Limb (tissue), 2 donors: Measurements from ENCODE around the gene ZBTB7C.
A peak's percentile ranks its signal among the peaks of the same experiment; 100 is the strongest.

Experiments
- DNase-seq, 2 donors: peaks; one replicate each; pipeline ENCODE4 v3.0.0-alpha.2; 2016; ENCODE audit errors: extremely low spot score in 2 of 2

ZBTB7C gene

DNA sequence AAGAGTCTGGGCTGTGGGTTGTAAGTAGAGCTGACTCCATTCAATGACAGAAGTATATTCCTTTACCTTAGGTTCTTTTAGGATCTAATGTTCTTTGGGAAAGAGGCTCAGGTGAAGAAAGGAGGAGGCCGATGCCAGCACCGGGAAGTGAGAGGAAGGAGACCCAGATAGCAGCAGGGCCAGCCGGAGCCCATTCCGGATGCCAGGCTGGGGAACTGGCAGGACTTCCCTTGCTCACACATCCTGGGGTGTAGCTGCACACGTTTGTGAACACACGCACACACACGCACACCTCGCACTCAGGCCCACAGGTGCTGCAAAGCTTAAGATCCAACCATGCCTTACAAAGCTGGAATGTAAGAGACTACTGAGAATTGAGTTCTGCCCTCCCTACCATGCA lies 383.0 kb downstream of the ZBTB7C start:
- DNase-seq = no peak

DNA sequence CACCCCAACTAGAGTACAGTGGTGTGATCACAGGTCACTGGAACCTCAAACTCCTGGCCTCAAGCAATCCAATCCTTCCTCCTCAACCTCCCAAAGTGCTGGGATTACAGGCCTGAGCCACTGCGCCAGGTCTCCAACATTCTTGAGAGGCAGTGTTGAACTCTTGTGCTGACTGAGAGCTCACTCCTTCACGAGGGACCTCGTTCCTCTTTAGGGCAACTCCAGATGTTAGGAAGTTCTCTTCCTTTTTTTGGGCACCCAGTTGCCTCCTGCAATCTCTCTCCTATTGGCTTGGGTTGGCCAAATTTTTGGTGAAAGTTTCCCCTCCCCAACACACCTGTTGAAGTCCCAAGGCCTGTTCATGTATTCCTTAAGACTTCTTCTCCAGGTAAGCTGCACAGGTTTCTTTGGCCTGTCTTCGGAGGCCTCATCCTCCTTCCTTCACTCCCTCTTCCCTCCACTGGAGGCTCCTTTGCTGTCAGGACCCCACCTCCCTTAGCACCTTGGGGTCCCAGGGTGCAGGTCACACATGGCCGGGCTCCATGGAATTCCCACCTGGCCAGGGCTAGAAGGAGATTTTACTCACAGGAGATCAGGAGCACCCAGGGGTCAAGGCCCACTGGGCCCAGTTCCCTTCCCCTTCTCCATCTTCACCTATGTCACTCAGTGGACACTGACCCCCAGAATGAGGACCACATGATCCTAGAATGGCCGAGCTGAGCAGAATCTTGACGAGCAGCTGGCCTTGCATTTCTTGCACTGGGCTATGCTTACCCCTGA lies 384.1 kb downstream of the ZBTB7C start:
- no peak for DNase-seq

DNA sequence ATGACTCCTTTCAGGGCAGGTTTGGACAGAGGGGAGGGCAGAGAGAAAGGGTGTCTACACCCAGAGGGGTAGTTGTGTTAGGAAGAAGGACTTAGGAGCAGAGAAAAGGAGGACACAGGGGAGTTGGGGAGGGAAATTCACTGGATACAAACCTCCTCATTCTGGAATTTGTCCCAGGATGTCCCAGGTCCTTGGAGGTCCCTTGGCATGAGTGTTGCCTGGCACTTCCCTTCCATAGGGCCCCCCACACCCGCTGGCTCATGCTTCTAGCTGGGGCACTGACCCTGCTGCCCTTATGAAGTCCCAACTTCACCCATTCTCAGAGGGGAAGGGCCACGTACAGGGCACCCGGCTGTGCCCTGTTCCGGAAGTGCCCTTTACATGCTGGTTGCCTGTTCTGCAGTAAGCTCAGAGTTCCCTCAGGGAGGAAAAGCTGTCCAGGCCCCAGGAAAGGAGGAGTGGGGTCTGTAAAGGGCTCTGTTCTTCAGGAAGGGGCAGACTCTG lies 385.1 kb downstream of the ZBTB7C start:
- no peak for DNase-seq

DNA sequence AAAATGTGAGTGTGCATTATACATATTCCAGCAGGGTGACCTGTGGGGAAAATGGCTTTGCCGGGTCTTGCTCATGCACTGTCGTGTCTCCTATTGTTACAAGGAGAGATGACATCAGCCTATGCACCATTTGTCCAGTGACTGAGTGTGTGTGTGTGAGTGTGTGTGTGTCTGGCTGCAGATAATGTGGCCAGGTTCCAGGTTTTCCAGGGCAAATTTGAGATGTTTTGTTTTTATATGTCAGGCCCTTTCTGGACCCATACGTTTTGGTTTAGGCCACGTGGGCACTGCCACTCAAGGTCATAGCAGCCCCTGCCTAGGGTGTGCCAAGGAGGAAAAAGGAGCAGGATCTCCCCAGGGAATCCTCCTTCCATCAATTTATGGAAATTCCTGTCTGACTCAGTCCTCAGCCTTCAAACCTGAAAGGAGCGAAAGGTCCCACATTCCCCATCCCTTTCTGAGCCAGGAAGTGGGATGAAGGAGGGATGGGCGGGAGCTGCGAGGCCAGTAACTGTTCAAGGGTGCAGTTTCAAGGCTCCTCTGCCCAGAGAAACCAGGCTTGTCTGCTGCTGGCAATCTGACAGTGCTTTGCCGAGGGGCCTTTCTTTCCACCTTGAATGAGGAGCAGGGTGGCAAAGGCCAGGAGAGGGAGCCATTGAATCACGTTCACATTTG lies 385.7 kb downstream of the ZBTB7C start:
- DNase-seq = peak; percentile 39 to 71

DNA sequence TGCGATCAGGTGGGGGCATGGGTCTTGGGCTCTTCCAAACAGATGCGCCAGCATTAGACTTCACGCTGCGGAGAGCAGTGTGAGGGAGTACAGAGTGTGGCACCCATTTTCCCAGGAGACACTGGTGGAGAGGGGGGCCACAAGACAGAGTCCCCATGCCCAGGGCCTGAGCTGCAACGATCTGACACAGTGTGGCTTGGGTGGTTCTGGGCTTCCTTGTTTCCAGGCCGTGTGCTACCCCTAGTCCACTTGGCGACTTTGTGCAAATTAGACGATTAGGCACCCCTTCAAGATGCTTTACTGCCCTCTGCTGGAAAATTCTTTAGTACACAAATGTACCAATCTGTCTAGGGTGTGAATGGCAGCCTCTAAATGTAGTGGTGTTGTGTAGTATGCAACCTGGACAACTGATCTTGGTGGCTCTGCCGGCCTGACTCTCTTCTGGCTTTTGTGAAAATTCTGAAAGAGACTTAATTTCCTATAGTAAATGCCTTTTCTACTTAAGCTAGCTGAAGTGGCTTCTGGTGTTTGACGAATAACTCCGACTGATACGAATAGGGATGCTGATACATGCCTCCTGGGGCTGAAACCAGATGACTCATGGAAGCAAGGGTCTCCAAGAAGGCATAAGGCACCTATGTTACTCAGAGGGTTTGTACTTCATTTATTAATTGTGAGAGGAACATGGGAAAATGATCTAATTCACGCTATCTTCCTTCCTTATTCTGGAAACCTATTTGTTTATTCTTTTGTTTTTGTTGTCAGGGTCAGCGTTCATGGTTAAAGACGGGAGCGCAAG lies 386.5 kb downstream of the ZBTB7C start:
- peak; percentile 28 to 30 for DNase-seq

DNA sequence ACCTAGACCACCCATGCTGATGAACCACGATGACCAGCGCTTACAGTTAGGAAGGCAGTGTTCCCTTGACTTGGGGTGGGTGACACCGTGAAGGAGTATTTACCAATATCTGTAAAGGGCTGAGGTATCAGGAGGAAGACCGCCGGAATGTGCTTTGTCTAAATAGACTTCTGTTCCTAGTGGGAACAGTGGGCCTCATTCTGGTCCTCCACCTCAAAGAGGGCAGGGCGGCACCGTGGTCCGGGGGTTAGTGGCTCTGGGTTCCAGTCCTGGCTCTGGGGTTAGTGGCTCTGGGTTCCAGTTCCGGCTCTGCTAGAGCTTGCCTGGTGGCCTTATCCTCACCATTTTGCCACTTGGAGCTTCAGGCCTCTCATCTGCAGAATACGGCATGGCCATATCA lies 387.2 kb downstream of the ZBTB7C start:
- no peak for DNase-seq

DNA sequence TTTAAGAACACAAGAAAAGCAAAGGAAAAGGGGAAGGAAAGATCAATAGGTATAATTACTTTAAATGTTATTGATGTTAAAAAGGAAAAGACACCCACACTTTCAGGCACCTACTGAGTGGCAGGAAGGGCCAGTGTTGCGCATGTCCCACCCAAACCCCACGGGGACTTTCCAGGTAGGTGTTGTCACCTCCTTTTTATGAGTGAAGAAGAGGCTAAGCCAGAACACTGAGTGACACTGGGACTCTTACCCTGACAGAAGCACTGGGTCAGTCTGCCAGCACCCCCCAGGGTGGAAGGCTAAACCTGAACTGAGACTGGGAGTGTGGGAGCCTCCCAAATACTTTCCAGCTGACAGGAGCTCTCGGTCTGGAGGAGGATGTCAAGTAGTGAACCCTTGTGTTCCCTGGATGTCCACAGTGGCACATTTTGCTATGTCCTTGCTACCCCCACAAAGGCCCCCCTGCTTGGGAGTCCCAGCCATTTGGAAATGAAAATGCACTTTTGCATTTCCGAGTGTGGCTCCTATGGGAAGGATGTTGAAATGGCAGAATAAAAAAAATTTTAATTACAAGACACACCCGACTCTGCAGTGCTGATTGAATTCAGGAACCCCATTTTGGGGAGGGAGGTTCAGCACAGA lies 387.8 kb downstream of the ZBTB7C start:
- peak in 1 of 2 donors; percentile 13 for DNase-seq

DNA sequence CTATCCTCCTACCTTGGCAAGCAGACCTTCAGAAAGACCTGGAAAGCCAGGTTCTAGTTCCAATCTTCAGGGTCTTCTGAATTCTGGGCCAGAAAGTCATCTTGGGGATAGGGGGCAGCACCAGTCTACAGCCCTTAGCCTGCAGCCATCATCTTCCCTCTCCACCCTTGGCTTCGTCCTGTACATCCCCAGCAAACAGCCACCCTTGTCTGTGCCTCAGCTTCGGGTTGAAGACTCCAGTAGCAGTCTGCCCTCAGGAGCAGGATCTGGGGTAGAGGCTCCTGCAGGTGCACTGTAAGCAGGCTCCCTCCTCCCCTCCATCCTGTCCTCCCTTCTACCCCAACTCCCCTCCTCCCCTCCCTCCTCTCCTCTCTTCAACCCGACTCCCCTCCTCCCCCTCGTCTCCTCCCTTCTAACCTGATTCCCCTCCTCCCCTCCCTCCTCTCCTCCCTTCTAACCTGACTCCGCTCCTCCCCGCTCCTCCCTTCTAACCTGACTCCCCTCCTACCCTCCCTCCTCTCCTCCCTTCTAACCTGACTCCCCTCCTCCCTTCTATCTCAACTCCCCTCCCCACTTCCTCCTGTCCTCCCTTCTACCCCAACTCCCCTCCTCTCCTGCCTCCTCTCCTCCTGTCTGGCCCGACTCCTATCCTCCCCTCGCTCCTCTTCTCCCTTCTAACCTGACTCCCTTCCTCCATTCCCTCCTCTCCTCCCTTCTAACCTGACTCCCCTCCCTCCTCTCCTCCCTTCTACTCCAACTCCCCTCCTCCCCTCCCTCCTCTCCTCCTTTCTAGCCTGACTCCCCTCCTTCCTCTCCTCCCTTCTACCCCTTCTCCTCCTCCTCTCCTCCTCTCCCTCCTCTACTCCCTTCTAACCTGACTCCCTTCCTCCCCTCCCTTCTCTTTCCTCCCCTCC lies 388.6 kb downstream of the ZBTB7C start:
- peak in 1 of 2 donors; percentile 16 for DNase-seq

DNA sequence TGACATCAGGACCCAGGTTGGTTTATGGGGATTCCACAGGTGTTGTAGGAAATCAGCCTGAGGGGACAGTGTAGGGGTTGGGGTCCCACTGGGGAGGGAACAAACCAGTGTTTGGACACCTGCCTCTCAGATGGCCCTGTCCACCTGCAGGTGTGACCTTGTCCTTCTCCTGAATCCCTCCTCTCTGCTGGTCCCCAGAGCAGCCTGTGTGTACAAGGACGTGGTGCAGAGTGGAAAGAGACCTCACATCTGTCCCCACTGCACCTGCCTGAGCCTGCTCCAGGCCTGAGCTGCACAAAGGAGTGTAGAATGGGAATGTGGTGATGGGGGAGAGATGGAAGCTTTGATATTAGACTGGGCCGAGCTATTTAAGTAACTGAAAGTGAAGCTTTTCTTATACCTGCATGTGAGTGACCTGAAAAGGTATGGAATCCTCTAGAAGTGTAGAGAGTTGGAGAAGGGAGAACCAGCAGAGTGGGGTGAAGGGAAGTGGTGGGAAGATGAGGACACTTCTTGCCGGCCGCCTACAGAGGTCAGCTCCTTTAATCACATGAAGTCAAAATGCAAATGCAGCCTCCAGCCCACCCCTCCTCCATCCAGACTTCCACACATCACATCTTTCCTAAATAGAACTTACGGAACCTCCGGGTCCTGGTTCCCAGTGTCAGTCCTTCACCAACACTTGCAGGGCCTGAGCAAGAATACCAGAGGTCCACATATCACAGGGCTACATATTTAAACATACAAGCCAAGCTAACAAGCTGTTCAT lies 389.4 kb downstream of the ZBTB7C start:
- peak in 1 of 2 donors; percentile 17 for DNase-seq

DNA sequence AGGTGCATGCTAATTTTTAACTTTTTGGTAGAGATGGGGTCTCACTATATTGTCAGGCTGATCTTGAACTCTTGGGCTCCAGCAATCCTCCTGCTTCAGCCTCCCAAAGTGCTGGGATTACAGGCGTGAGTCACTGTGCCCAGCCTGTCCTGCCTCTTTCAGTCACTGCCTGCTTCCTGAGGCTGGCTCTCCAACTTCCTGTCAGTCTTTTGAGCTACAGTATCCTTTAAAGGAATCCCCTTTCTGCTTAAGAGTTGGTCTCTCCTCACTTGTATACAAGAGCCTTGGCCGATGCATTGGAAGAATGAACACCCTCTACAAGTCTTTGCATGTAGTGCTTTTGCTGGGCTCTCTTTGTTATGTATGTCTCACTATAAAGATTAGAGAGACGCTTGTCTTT lies 390.3 kb downstream of the ZBTB7C start:
- peak in 1 of 2 donors; percentile 4 for DNase-seq

DNA sequence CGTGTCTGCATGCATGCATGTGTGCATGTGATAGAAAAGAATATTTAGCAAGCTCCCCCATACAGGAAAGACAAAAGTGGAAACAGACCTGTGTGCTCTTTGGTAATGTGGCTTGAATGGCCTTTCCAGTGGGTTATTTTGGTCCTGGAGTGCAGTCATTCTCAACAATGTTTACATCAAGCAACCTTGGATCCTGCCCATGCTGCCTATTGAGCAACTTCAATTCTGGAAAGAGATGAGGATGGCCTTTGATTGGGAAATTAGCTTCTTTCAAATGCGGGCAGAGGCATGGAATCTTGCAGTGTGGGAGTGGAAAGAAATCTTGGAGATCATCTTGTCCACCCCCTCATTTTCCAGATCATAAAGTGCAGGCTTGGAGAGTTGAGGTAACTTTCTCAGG lies 391.5 kb downstream of the ZBTB7C start:
- peak in 1 of 2 donors; percentile 4 for DNase-seq

DNA sequence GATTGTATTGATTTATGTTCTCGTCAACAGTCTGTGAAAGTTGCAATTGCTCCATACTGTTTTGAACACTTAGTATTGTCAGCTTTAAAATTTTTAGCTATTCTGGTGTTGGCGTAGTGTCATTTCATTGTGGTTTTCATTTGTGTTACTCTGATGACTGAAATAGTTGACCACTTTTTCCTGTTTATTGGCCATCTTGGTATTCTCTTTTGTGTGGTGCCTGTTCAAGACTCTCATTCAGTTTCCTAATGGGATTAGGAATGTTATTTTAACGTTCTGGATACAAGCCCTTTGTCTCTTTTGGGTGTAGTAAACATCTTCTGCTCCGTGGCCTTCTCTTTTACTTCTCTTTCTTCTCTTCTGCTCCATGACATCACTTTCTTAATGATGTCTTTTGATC lies 396.0 kb downstream of the ZBTB7C start:
- no peak for DNase-seq

DNA sequence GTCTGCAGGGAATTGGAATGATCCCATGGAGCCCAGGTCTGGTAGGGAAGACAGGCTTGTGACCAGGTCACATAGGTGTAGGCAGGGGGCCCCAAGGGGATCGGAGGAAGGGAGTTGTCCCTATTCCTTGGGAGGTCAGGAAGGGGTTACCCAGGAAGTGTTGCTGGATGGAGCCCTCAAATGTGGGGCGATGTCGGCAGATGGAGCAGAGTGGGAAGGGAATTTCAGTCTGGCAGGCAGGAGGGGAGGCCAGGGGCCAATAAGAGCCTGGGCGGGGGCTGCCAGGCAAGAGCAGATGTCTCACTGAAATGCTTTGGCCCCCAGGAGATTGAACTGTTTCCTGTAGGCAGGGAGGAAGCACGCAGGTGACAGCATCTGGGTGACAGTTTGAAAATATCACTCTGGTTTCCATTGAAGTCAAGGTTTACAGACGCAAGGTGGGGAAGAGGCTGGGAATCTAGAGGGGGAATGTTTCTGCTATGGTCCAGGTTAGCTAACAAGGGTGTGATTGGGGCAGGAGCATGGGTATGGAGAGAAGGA lies 397.2 kb downstream of the ZBTB7C start:
- DNase-seq = peak in 1 of 2 donors; percentile 20

DNA sequence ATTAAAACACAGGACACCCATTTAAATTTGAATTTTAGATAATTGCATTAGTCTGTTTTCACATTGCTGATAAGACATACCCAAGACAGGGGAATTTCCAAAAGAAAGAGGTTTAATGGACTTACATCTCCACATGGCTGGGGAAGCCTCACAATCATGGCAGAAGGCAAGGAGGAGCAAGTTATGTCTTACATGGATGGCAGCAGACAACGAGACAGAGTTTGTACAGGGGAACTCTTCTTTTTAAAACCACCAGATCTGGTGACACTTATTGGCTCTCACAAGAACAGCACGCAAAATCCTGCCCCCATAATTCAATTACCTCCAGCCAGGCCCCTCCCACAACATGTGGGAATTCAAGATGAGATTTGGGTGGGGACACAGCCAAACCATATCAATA lies 398.9 kb downstream of the ZBTB7C start:
- DNase-seq = peak in 1 of 2 donors; percentile 7

DNA sequence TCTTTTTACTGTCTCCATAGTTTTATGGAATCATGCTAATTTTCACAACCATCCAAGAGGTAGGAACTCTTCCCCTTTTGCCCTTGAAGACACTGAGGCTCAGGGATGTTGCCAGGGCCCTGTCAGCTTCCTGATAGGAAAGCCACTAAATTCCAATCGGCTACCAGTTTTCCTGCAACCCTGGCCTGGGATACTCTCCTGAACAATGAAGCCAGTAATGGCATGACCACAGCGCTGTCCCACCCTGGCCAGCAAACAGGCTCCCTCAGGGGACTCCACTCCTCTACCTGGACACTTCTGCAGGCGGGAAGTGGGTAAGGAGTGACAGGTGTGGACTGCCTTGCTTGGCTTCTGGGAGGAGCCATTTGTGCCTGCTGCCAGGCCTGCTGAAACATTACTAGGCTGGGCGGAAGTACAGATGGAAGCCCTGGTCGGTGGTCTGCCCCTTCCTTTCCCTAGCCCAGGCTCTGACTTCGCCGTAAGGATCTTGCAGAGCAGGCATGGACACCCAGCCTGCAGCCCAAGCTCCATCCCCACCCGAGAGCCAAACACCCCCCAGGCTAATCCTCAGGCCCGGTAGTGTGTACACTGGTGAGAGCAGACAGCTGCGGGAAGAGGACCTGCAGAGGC lies 400.0 kb downstream of the ZBTB7C start:
- peak in 1 of 2 donors; percentile 26 for DNase-seq

DNA sequence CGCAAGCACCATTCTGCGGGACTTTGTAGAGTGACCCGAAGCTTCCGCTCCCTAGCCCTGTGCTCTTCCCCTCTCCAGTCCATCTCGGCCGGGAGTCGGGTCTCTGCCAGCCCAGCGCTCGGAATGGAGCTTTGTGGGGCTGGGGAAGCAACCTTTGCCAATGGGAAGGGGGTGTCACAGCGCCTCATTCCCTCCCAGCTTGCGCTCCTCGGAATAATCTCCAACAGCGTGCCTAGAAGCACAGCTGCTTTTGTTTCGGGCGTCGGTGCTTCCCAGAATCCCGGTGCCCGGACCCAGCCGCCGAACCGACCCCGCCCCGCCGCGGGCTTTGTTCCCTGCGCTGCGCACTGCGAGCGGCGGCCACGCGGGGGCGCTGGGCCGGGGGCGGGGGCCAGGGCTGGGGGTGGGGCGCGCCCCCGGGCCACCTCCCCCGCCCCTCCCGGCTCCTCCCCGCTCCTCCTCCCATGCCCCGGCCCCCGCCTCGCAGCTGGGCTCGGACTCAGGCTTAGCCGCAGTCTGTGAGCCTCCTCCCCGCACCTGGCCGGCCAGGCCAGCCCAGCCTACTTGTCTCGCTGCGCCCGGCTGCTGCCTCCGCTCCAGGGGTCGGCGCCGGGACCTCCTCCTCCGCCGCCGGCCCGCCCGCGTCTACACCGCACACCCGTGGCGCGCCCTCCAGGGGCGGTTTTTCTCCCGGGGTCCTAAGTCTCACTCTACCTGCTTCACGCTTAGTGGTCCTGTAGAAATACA lies 401.1 kb downstream of the ZBTB7C start:
- DNase-seq = peak; percentile 75 to 88

DNA sequence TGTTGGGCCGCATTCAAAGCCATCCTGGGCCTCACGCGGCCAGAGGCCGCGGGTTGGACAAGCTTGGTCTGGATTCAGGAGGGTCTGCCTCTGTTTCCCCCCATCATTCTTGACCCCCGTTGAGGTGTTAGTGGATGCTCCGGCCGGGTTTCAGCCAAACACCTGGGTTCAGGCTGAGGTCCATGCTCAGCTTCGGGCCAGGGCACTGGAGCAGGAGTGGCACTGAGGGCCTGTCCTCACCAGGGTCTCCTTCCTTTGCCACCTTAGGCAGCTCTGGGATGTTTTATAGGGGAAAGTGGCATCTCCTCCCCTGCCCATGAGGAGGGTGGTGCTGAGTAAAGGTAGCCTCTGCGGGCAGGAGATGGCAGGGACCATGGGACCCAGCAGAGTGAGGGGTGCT lies 401.8 kb downstream of the ZBTB7C start:
- no peak for DNase-seq
